ENCODE results near the gene BLOC1S4. TPM values are rescaled to one million over a fixed set of nuclear protein-coding genes. Genes with fewer than 3 reads are reported as not detected.

The BLOC1S4 gene
- total and polyA plus RNA-seq, 9 donors, result 8.6 to 10.0 (median 9.5) TPM

- peaks cover 11% of the 10 kb centered on the region for H3K9me3 ChIP-seq (replicated peaks; ENCODE audit: control insufficient read depth, low read depth, low read length)
- no peaks in the 10 kb centered on the region for H3K27me3 ChIP-seq (ENCODE audit: control insufficient read depth, insufficient read depth, low read length)
- H3K4me1 ChIP-seq (ENCODE audit: control insufficient read depth, insufficient read depth, low read length), result peaks cover 4% of the 10 kb centered on the region
- peaks cover 10% of the 10 kb centered on the region for H3K36me3 ChIP-seq (ENCODE audit: control insufficient read depth, insufficient read depth, low read length)
- 86% methylated on average over 5 of the region's 5 CpGs for WGBS (ENCODE audit: insufficient coverage)
- DNase-seq, result no peak
- H3K27ac ChIP-seq (ENCODE audit: low read length), result no peak overlapping the region
- no peak overlapping the region for H3K4me3 ChIP-seq (ENCODE audit: low read length)
Measured at GRCh38 chr4:6699388-6699787, 16.6 kb upstream of the BLOC1S4 start.

- H3K4me3 ChIP-seq (ENCODE audit: low read length), result no peak overlapping the region
- H3K4me1 ChIP-seq (ENCODE audit: control insufficient read depth, insufficient read depth, low read length), result no peaks in the 10 kb centered on the region
- WGBS (ENCODE audit: insufficient coverage), result no CpG with 5 or more reads among the region's 1 CpG
- H3K27ac ChIP-seq (ENCODE audit: low read length), result no peak overlapping the region
- no peaks in the 10 kb centered on the region for H3K27me3 ChIP-seq (ENCODE audit: control insufficient read depth, insufficient read depth, low read length)
- H3K36me3 ChIP-seq (ENCODE audit: control insufficient read depth, insufficient read depth, low read length), result peaks cover 10% of the 10 kb centered on the region
- DNase-seq, result no peak
- H3K9me3 ChIP-seq (replicated peaks; ENCODE audit: control insufficient read depth, low read depth, low read length), result peaks cover 11% of the 10 kb centered on the region
Measured at GRCh38 chr4:6699903-6700302, 16.1 kb upstream of the BLOC1S4 start.

DNA sequence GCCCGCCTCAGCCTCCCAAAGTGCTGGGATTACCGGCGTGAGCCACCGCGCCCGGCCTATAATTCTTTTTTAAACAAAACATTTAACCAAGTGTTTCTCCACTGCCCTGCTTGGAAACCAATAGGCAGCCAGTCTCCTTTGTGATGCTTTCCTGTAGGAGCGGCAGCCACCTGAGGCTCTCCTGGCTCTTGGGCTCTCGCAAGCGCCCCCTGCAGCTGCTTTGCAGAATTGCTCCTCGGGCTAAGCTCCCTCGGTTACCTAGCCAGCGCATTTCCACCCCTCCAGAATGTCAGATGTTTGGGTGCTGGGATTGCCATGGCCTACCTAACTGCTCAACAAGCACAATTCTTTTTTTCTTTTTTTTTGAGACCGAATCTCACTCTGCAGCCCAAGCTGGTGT, 14.6 kb upstream of the BLOC1S4 start:
- H3K4me3 ChIP-seq (ENCODE audit: low read length), result no peak overlapping the region
- no peaks in the 10 kb centered on the region for H3K4me1 ChIP-seq (ENCODE audit: control insufficient read depth, insufficient read depth, low read length)
- H3K9me3 ChIP-seq (replicated peaks; ENCODE audit: control insufficient read depth, low read depth, low read length), result peaks cover 11% of the 10 kb centered on the region
- DNase-seq, result no peak
- peaks cover 10% of the 10 kb centered on the region for H3K36me3 ChIP-seq (ENCODE audit: control insufficient read depth, insufficient read depth, low read length)
- no peak overlapping the region for H3K27ac ChIP-seq (ENCODE audit: low read length)
- WGBS (ENCODE audit: insufficient coverage), result 86% methylated on average over 11 of the region's 13 CpGs
- no peaks in the 10 kb centered on the region for H3K27me3 ChIP-seq (ENCODE audit: control insufficient read depth, insufficient read depth, low read length)

GRCh38 chr4:6702761-6703160, 13.2 kb upstream of the BLOC1S4 start:
- Histone ChIP-seq H3K4me1 (ENCODE audit: control insufficient read depth, insufficient read depth, low read length) (peaks cover 6% of the 10 kb centered on the region), H3K27ac (ENCODE audit: low read length) (no peak overlapping the region), H3K9me3 (replicated peaks; ENCODE audit: control insufficient read depth, low read depth, low read length) (peaks cover 11% of the 10 kb centered on the region), H3K4me3 (ENCODE audit: low read length) (no peak overlapping the region), H3K36me3 (ENCODE audit: control insufficient read depth, insufficient read depth, low read length) (peaks cover 19% of the 10 kb centered on the region), H3K27me3 (ENCODE audit: control insufficient read depth, insufficient read depth, low read length) (no peaks in the 10 kb centered on the region)
- no CpG with 5 or more reads among the region's 1 CpG for WGBS (ENCODE audit: insufficient coverage)
- no peak for DNase-seq

DNA sequence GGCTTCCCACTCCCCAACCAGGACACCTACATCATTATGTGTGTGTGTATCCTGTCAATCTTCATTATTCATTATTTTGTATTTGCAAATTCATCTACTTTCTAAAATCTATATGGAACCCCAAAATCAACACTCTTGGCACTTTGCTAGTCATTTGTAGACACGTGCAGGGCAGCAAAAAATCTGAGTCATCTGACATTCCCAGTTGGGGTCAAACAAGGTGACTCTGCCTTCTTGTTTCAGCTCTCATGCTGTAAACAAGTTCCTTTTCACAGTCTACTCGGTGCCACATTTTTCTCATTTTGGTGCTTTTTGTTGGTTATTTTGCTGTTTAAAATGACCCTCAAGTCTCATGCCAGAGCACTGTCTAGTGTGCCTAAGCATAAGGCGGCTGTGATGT, 12.2 kb upstream of the BLOC1S4 start:
- no peak for DNase-seq
- no peaks in the 10 kb centered on the region for H3K27me3 ChIP-seq (ENCODE audit: control insufficient read depth, insufficient read depth, low read length)
- no peak overlapping the region for H3K4me3 ChIP-seq (ENCODE audit: low read length)
- WGBS (ENCODE audit: insufficient coverage), result 83% methylated on average over 1 of the region's 3 CpGs
- H3K36me3 ChIP-seq (ENCODE audit: control insufficient read depth, insufficient read depth, low read length), result peaks cover 21% of the 10 kb centered on the region
- H3K4me1 ChIP-seq (ENCODE audit: control insufficient read depth, insufficient read depth, low read length), result peaks cover 13% of the 10 kb centered on the region
- H3K27ac ChIP-seq (ENCODE audit: low read length), result no peak overlapping the region
- H3K9me3 ChIP-seq (replicated peaks; ENCODE audit: control insufficient read depth, low read depth, low read length), result peaks cover 11% of the 10 kb centered on the region

- Histone ChIP-seq H3K27me3 (ENCODE audit: control insufficient read depth, insufficient read depth, low read length) (no peaks in the 10 kb centered on the region), H3K36me3 (ENCODE audit: control insufficient read depth, insufficient read depth, low read length) (peaks cover 21% of the 10 kb centered on the region), H3K27ac (ENCODE audit: low read length) (no peak overlapping the region), H3K4me1 (ENCODE audit: control insufficient read depth, insufficient read depth, low read length) (peaks cover 21% of the 10 kb centered on the region), H3K4me3 (ENCODE audit: low read length) (no peak overlapping the region), H3K9me3 (replicated peaks; ENCODE audit: control insufficient read depth, low read depth, low read length) (peaks cover 11% of the 10 kb centered on the region)
- no peak for DNase-seq
- WGBS (ENCODE audit: insufficient coverage), result no CpG with 5 or more reads among the region's 2 CpGs
Measured at GRCh38 chr4:6705646-6706045, 10.3 kb upstream of the BLOC1S4 start.

DNA sequence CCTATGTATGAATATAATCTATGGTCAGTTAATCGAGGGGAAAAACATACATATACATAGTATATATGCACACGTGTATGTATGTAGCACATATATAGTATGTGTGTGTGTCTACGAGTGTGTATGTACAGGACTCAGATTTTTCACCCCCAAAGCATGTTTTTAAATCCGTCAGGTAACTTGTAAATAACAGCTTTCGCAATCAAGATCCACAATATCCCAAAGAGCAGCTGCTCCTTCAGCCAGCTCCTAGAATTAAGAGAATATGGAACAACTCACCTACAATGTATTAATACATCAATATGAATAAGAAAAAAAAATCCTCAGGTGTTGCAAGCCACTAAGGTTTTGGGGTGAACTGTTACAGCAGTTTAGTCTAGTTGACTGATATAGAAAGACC, 9.8 kb upstream of the BLOC1S4 start:
- H3K4me3 ChIP-seq (ENCODE audit: low read length), result no peak overlapping the region
- H3K9me3 ChIP-seq (replicated peaks; ENCODE audit: control insufficient read depth, low read depth, low read length), result peaks cover 11% of the 10 kb centered on the region
- H3K27ac ChIP-seq (ENCODE audit: low read length), result no peak overlapping the region
- H3K4me1 ChIP-seq (ENCODE audit: control insufficient read depth, insufficient read depth, low read length), result peaks cover 21% of the 10 kb centered on the region
- H3K27me3 ChIP-seq (ENCODE audit: control insufficient read depth, insufficient read depth, low read length), result no peaks in the 10 kb centered on the region
- no CpG with 5 or more reads among the region's 5 CpGs for WGBS (ENCODE audit: insufficient coverage)
- H3K36me3 ChIP-seq (ENCODE audit: control insufficient read depth, insufficient read depth, low read length), result peaks cover 21% of the 10 kb centered on the region
- no peak for DNase-seq

- Histone ChIP-seq H3K4me3 (ENCODE audit: low read length) (peak within 1 kb of the TSS; percentile 79), H3K27me3 (ENCODE audit: control insufficient read depth, insufficient read depth, low read length) (peaks cover 9% of the 10 kb centered on the region), H3K36me3 (ENCODE audit: control insufficient read depth, insufficient read depth, low read length) (peaks cover 12% of the 10 kb centered on the region), H3K27ac (ENCODE audit: low read length) (peak within 1 kb of the TSS; percentile 90), H3K9me3 (replicated peaks; ENCODE audit: control insufficient read depth, low read depth, low read length) (no peaks in the 10 kb centered on the region), H3K4me1 (ENCODE audit: control insufficient read depth, insufficient read depth, low read length) (peaks cover 21% of the 10 kb centered on the region)
- WGBS (ENCODE audit: insufficient coverage), result under 1% methylated on average over 67 of the region's 72 CpGs
- peak; percentile 99 for DNase-seq
Measured at GRCh38 chr4:6709230-6710114, 6.5 kb upstream of the BLOC1S4 start, which contains the start of gene MRFAP1L1. MRFAP1L1 (minus strand) TSS chr4:6709865; CDS start chr4:6709629, 236 bp downstream.

DNA sequence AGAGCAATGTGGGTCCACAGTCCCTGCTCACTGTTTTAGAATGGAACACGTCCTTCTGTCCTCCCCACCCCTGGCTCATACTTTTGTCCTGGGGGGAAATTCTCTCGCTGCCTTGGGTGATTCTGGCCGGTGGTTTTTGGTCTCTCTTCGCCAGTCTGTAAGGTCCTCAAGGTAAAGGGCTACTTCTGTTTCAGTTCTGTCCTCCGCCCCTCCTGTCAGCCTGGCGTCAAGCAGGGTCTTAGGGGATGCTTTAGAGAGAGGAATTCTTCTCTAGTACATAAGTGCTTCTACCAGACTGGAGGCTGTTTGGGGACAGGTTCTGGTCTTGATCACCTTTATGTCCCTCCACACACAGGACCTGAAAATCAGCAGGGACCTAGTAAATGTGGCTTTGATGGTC, 5.7 kb upstream of the BLOC1S4 start:
- Histone ChIP-seq H3K4me1 (ENCODE audit: control insufficient read depth, insufficient read depth, low read length) (peaks cover 21% of the 10 kb centered on the region), H3K27me3 (ENCODE audit: control insufficient read depth, insufficient read depth, low read length) (peaks cover 9% of the 10 kb centered on the region), H3K4me3 (ENCODE audit: low read length) (peak overlapping the region; percentile 79), H3K36me3 (ENCODE audit: control insufficient read depth, insufficient read depth, low read length) (peaks cover 12% of the 10 kb centered on the region), H3K27ac (ENCODE audit: low read length) (peak overlapping the region; percentile 90), H3K9me3 (replicated peaks; ENCODE audit: control insufficient read depth, low read depth, low read length) (no peaks in the 10 kb centered on the region)
- no CpG with 5 or more reads among the region's 6 CpGs for WGBS (ENCODE audit: insufficient coverage)
- no peak for DNase-seq

DNA sequence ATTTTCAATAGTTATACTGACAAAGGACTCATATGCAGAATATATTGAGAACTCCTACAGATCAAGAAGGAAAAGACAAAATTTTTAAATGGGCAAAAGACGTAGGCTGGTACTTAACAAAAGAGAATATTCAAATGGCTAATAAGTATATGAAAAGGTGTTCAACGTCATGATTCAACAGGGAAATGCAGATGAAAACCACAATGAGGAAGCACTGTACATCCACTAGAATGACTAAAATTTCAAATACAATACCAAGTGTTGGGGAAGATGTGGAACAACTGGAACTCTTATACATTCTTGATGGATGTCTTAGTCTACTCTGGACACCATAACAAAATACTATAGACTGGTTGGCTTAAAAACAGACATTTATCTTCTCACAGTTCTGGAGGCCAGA, 5.0 kb upstream of the BLOC1S4 start:
- WGBS (ENCODE audit: insufficient coverage), result no CpG with 5 or more reads among the region's 2 CpGs
- H3K4me3 ChIP-seq (ENCODE audit: low read length), result no peak overlapping the region
- H3K9me3 ChIP-seq (replicated peaks; ENCODE audit: control insufficient read depth, low read depth, low read length), result no peaks in the 10 kb centered on the region
- no peak overlapping the region for H3K27ac ChIP-seq (ENCODE audit: low read length)
- H3K4me1 ChIP-seq (ENCODE audit: control insufficient read depth, insufficient read depth, low read length), result peaks cover 24% of the 10 kb centered on the region
- DNase-seq, result no peak
- peaks cover 12% of the 10 kb centered on the region for H3K36me3 ChIP-seq (ENCODE audit: control insufficient read depth, insufficient read depth, low read length)
- peaks cover 9% of the 10 kb centered on the region for H3K27me3 ChIP-seq (ENCODE audit: control insufficient read depth, insufficient read depth, low read length)
